NCI-H1436 (cell line): ENCODE results near the gene TTBK2.

Experiments used
- DNase-seq: peaks from one replicate; lab custom pipeline; 2025; lab: John Stamatoyannopoulos, UW

Gene TTBK2

DNA sequence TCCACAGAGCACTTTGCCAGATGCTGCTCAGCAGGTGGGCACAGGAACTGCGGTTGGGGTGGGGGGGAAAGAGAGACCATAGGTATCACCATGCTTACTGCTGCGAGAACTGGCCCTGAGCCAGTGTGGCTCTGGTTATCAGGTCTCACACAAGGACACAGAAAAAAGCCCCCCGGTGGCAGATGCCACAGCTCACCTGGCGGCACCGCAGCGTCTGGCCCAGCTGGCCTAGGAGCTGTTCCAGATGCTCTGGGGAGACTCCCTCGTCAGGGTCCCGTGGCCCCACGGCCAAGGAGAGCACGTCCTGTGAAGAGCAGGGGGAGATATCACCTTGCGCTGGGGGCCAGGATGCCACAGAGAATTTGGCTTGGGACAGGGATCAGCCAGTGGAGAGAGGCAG is 194.5 kb downstream of the TTBK2 start:
- no peak for DNase-seq

DNA sequence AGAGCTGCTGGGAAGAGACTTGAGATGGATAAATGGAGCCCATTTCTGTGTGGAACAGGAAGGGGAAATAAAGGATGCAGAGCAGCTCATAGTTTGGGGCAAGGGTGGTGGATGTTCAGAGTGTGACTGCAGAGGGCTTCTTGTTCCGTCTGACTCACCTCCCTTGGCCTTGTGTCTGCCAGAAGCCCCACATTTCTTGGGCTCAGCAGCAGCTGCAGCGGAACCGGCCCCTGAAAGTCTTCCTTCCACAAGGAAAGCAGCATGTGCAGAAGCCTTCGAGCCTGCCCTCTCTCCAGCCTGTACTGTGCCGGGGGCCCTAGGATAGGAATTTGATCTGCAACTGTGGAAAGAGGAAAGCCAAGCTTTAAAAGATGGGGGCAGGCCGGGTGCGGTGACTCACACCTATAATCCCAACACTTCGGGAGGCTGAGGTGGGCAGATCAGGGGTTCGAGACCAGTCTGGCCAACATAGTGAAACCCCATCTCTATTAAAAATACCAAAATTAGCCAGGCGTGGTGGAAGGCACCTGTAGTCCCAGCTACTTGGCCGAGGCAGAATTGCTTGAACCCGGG is 195.2 kb downstream of the TTBK2 start:
- DNase-seq, result no peak

DNA sequence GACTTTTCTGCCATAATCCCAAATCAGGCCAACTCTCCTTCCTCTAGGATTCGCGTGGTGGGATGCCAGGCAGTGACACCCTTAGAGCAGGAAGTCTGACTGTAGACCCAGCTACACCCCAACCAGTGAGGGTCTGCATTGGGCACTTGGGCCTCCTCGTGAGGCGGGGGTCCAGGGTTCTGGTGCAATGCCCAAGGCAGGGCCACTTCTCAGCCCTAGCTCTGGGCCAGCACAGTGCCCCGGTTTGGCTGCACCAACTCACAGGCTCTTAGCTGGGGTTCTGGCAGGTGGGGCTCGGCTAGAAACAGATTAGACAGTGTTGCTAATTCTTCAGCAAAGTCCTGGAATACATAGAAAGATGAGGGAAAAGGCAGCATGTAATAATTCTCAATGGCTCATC is 196.3 kb downstream of the TTBK2 start:
- no peak for DNase-seq

DNA sequence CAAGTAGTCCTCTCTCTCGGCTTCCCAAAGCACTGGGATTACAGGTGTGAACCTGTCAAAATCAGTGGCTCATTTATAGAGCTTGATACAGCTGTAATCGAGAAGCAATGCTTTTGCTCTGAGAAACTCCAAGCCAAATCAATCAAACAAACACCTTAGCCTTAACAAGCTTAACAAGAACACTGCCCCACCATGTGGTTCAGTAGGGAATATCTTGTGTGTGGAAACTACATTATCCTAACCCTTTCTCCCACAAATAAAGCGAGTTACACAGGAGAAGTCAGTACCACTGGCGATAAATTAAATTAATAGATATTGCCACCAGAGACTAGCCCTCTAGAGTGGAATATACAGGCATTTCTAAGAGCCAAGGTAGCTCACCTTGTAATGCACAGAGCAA is 197.5 kb downstream of the TTBK2 start:
- DNase-seq, result no peak

- no peak for DNase-seq
Measured at GRCh38 chr15:42721916-42722315, 198.7 kb downstream of the TTBK2 start.

GRCh38 chr15:42721016-42721415 is 199.6 kb downstream of the TTBK2 start:
- no peak for DNase-seq

DNA sequence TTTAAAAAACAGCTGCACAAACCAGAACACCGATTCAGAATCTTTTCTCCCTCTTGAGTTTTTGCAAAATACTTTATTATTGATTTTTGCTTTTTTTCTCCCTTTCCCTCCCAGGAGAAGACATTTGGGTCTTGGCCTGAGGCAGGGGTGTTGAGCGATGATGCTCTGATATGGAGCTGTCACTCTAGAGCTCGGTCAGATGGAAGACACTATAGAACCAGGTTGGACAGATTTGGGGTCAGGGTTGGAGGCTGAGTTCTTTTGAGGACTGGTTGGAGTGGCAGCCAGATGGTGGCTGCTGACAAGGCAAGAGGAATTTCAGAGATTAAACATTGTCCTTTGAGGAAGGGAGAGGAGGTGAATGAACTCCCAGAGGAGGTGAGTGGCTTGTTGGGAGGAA is 200.5 kb downstream of the TTBK2 start:
- DNase-seq, result no peak

GRCh38 chr15:42719043-42719442 is 201.5 kb downstream of the TTBK2 start:
- DNase-seq, result no peak

- no peak for DNase-seq
Measured at GRCh38 chr15:42716626-42717025, 204.0 kb downstream of the TTBK2 start.

GRCh38 chr15:42716125-42716524 is 204.5 kb downstream of the TTBK2 start:
- no peak for DNase-seq

DNA sequence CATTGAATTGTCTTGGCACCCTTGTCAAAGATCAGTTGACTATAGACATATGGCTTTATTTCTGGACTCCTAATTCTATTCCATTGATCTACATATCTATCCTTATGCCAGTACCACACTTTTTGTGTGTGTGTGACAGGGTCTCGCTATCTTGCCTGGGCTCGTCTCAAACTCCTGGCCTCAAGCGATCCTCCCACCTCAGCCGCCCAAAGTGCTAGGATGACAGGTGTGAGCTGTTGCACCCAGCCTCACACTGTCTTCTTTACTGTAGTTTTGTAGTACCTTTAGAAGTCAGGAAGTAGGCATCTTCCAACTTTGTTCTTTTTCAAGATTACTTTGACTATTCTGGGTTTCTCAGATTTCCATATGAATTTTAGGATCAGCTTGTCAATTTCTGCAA is 208.0 kb downstream of the TTBK2 start:
- no peak for DNase-seq

DNA sequence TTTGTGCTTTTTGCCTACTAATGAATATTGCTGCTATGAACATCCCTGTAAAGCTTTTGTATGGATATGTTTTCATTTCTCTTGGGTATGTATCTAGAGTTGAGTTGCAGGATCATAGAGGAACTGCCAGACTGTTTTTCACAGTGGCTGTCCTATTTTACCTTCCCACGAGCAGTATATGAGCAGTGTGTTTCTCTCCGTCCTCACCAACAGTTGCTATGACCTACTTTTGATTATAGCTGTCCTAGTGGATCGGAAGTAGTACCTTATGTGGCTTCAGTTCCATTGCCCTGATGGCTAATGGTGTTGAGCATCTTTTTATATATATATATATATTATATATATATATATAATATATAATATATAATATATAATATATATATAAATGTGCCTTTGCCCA is 208.8 kb downstream of the TTBK2 start:
- DNase-seq, result no peak

- DNase-seq, result no peak
Measured at GRCh38 chr15:42710662-42711061, 209.9 kb downstream of the TTBK2 start.

- DNase-seq, result no peak
Measured at GRCh38 chr15:42707873-42708544, 212.6 kb downstream of the TTBK2 start.

GRCh38 chr15:42707068-42707467 is 213.5 kb downstream of the TTBK2 start:
- no peak for DNase-seq

DNA sequence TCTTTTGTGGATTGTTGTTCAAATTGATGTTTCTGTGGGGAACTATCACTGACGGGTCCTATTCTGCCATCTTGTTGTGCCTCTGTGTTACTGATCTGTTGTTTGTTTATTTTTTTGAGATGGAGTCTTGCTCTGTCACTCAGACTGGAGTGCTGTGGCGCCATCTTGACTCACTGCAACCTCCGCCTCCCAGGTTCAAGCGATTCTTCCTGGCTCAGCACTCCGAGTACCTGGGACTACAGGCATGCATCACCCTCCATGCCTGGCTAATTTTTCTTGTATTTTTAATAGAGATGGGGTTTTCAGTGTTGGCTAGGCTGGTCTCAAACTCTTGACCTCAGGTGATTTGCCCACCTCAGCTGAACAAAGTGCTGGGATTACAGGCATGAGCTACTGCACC is 215.2 kb downstream of the TTBK2 start:
- DNase-seq, result no peak

DNA sequence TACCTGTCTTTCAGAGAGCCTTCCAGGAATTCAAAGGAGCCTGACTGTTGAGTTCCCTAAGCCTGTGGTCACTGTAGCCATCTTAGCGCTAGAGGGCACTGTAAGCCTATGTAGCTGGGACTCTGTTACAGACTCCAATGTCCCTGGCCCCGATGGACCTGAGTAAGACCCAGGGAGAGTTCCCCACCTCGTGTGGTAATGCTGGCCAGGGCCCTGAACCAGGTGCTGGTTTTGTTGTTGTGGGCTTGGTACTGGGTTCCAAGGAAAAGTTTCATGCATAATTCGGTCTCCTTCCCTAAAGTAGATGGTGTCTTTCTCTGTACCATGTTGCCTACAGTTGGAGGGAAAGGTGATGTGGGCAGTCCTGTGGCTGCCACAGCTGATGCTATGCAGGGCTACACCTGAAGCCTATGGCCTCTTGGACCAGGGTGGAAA is 216.1 kb downstream of the TTBK2 start:
- peak; percentile 19 for DNase-seq

DNA sequence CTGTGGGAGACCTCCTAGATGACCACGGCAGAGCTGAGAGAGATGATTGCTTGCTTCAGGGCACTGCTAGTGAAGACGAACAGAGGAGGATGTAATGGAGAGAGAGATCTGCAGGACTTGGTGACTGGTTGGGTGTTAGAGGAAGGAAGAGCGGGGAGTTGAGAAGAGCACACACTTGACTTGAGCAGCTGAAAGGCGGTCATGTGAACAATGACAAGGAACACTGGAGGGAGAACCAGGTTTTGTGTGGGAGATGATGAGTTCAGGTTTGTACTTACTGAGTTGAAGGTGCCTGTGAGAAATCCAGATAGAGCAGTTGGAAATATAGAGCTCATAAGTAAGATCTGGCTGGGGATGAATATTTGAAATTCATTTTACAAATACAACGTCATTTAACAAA is 224.0 kb downstream of the TTBK2 start:
- DNase-seq, result no peak

- DNase-seq, result no peak
Measured at GRCh38 chr15:42695527-42696071, 225.0 kb downstream of the TTBK2 start.

DNA sequence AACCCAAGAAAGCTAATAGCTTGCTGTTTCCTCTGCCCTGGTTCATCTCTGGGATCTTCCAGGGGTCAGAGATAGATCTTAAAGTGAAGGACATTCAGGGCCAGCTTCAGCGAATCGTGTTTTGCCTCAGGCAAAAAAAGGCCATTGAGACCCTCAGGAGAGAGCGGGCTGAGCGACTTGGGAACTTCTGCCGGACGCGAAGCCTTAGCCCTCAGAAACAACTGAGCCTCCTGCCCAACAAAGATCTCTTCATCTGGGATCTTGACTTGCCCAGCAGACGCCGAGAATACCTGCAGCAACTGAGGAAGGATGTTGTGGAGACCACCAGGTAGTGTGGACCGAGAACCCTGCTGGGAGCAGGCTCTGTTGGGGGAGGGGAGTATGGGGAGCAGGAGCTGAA is 226.2 kb downstream of the TTBK2 start:
- DNase-seq, result no peak

- no peak for DNase-seq
Measured at GRCh38 chr15:42693942-42694341, 226.6 kb downstream of the TTBK2 start.

DNA sequence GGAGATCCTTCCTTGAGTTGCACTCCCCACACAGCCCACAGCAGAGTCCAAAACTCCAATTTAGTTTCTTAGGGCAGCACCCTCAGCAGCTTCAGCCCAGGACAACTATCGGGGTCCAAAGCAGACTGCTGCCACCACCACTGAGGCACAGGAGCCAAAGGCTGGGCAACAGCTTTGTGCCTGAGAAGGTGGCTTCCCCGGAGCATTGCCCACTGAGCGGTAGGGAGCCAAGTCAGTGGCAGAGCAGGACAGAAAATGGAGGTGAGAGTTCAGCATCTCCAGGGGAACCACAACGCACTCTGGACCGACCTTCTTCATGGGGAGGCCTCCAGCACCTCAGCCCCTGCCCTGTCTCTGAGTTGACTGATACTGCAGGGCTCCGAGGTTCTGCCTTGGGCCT is 227.1 kb downstream of the TTBK2 start:
- DNase-seq, result no peak

DNA sequence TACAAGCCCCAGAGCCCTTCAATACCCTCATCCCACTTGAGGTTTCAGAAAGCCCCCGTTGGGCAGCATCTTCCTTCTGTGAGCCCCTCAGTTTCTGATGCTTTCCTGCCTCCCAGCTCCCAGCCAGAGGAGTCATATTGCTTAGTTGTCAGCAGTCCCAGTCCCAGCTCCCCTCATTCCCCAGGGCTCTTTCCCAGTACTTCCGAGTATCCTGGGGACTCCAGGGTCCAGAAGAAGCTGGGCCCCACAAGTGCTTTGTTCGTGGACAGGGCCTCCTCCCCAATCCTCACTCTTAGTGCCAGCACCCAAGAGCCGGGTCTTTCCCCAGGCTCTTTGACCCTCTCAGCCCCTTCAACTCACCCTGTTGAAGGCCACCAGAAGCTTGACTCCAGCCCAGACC is 227.6 kb downstream of the TTBK2 start:
- no peak for DNase-seq

GRCh38 chr15:42692536-42692935 is 228.0 kb downstream of the TTBK2 start:
- no peak for DNase-seq
